NCI-H345 treated with DMSO at 0.1 percent for 48 hours (cell line): ENCODE results near the gene RGS10.
"Not testable (repeated sequence)": the region's sequence is repeated elsewhere in the genome, so short reads cannot be mapped to it uniquely, and the experiment has no call there.

Experiments
- DNase-seq: peaks from one replicate; lab custom pipeline; 2025; ENCODE audit not compliant: unreplicated experiment; lab: John Stamatoyannopoulos, UW

The RGS10 gene

DNA sequence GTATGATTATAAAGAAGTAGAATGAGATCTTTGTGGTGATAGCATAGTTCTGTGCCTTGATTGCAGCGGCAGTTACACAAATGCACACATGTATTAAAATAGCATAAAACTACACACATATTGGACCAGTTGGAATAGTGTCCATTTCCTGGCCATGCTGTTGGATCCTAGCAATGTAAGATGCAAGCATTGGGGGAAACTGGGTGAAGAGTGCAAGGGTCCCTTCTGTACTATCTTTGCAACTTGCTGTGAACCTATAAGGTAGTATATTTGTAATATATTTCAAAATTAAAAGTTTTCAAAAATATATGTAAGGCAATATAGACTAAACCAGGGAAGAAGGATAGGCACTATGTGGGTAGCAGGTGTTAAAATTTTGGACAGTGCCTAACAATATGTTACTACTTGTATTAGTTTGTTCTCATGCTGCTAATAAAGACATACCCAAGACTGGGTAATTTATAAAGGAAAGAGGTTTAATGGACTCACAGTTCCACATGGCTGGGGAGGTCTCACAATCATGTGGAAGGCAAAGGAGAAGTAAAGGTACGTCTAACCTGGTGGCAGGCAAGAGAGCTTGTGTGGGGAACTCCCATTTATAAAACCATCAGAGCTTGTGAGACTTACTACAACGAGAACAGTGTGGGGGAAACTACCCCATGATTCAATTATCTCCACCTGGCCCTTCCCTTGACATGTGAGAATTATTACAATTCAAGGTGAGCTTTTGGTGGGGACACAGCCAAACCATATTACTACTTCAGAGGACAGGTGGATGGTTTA, 71.4 kb downstream of the RGS10 start:
- DNase-seq = no peak

DNA sequence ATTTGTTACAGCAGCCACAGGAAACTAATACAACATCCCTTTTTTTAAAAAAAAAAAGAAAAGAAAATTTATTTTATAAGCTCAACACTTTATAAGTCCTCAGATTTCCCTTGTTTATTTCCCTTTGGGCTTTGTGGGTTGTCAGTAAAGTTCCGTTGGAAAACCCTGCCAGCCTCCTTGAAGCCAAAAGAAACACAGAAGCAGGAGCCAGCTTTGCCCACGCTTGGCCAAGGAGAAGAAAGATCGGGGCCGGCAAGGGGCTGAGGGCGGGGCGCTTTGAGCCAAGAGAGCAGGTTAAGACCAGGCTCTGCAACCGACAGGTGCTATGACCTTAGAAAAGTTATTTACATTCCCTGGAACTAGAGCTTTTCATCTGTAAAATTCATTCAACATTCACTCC, 72.7 kb downstream of the RGS10 start:
- no peak for DNase-seq

DNA sequence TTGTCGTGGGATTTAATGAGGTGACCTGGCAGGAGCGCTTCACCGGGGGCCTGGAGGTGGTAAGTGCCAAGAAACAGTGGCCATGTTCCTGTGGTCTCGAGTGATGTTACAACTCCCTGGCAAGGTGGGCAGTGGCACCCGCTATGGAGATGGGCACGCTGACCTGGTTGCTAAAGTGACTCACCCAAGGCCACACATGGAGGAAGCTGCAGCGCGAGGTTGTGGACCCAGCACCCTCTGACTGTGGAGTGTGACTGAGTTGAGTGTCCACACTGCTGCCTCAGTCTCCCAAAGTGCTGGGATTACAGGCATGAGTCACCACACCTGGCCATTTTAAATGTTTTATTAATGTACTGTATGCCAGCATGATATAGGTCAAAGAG, 73.2 kb downstream of the RGS10 start:
- no peak for DNase-seq

DNA sequence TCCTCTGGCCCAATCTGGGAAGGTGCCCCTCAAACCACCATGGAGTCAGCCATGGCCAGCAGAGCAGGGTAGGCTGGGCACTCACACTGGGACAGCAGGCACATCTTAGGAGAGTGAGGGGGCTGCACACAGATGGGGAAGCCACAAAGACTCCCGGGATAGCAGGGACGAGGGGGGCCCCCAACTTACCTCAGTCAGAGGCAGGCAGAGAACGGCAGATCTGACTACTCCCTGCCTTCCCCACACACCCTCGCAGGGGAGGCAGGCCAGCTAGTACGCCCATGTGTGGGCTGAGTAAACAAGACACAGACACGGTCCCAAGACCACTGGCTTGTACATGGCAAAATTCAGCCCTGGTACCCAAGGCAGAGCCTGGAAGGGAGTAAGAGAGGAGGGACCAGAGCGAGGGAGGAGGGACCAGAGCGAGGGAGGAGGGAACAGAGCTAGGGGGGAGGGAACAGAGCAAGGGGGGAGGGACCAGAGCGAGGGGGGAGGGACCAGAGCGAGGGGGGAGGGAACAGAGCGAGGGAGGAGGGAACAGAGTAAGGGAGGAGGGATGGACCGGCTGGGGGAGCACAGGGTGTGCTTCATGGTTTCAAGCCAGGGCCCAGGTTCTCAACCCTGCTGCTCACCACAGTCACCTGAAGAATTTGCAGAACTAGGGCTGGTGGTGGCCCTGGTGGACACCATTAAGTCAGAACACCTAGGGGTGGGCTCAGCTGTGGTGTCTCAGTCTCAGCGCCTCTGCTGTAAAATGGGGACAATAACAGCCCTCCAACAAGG, 73.8 kb downstream of the RGS10 start:
- DNase-seq = no peak

DNA sequence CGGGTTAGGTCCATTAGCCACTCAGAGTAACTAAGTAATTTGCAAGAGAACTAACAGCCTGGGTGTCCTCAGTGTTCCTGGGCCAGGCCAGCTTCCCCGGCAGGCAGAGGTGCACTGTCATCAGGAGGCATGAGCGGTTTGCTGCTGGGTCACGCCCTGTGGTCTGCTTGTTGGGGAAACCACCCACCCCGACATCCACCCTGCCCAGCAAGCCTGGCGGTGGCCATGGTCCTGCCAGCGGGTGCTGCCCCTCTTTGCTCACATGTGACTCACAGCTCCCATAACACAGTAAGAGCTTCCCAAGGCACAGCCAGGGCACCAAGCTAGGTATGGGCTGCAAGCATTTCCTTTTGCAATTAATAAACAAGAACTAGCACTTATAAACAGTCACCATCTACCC, 75.9 kb downstream of the RGS10 start:
- DNase-seq = no peak

DNA sequence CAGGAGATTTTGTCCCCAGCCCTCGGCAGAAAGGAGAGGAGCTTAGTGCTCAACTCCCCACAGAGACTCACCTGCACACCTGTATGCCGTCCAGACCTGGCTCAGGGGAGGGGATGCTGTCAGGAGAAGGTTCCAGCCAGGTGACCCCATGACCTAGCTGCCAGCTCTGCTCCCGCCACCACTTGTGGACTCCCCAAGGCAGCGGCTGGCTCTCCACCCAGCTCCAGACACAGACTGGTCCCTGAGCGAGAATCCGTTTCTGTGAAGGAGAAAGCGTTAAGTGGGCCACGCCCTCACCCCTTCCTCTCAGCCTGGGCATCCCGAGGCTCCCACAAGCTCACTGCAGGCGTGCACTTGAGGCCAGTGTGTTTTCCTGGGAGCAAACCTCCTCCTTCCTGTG, 76.4 kb downstream of the RGS10 start:
- DNase-seq = no peak

DNA sequence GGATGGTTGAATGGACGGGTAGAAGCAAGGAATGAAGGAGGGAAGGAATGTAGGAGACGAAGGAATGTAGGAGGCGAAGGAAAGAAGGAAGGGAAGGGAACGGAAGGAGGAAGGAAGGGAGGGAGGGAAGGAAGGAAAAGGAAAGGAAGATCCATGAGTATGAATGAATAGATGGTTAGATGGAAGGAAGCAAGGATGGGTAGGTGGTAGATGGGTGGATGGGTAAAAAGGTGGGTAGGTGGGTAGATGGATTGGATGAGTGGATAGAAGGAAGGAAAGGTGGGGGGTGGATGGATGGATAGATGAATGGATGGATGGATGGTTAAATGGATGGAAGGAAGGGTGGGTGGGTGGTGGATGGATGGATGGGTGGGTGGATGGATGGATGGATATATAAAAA, 77.4 kb downstream of the RGS10 start:
- DNase-seq = no peak

DNA sequence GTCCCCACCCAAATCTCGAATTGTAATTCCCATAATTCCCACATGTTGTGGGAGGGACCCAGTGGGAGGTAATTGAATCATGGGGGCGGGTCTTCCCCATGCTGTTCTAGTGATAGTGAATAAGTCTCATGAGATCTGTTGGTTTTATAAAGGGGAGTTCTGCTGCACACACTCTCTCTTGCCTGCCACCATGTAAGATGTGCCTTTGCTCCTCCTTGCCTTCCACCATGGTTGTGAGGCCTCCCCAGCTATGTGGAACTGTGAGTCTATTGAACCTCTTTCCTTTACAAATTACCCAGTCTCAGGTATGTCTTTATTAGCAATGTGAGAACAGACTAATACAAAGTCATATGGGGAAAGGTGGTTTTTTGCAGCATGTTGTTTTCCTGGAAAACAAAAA, 79.3 kb downstream of the RGS10 start:
- not testable (repeated sequence) for DNase-seq

DNA sequence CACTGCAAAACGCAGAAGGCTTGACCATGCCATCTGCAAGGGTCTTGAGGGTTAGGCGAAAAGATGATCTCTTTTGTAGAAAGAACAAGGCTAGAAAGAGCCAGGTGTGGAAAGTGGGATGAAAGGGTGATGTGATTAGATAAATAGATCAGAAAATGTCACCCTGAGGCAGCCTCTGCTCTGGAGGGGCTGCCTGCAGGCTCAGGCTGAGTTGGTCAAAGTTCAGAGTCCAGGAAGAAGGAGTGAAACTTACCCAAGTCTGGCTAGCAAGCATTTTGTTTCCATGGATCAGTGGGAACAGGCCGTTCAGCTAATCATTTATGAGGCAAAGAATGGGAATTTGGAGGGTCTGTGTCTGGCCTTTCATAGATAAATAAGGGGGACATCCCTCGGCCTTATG, 79.7 kb downstream of the RGS10 start:
- no peak for DNase-seq

DNA sequence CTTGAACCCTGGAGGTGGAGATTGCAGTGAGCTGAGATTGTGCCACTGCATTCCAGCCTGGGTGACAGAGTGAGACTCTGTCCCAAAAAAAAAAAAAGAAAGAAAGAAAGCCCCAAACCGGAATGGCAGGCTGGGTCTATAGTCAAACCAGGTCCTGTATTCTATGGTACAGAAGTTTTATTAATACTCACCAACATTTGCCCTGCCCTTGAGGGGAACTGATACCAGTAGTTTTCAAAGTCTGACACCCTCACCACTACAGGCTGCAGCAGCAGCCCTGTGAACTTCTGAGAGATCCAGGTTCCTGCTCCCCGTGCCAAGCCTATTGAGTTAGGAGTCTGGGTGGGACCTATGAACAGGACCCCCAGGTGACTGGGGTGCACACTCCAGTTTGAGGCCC, 80.6 kb downstream of the RGS10 start:
- DNase-seq = no peak

DNA sequence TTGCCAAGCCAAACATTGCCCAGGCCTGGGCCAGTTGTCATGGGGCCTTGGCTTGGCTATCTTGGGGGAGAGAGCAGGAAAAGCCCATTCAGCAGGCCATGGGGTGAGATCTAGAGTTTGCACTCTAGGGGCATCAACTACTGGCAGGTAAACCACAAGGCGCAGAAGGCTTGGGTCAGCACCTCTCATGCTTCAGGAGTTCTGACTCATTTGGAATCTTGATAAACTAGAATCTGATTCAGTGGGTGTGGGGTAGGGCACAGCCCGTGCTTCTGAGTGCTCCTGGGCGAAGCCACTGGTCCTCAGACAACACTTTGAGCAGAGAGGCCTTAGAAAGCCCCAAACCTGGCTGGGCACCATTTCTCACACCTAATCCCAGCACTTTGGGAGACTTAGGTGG, 81.1 kb downstream of the RGS10 start:
- no peak for DNase-seq

DNA sequence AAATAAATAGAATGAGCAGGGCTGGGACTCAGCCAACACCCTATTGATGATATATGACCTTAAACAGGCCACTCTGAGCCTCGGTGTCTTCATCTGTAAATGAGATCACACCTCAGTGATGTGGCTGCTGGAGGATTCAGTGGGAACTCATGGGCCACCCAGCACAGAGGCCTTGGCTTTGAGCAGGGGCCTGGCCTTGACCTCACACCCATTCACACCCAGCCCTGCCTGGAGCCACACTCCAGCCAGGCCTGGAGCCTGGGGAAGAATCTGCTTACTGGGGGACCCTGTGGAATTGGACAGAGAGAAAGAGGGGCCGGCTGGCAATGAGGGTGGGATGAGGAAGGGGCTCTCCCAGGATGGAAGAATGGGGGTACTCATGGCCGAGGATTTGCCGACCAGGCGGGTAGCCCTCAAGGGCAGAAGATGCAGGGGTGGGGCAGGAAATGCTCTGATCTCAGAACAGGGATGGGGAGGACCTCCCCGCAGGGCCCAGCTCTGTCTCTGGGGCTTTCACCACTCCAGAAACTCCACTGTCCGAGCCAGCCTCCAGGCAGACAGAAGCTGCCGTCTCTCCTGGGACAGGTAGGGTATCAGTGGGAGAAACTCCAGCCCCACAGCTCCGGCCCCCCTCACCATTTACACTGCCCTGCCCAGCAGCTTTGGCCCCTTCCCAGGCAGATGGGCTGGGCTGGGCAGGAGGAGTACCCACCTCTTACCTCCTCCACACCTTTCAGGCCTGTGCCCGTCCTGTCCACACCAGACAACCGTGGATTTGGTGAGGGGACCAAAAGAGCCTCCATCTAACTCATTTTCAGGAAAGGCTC, 81.9 kb downstream of the RGS10 start:
- no peak for DNase-seq

DNA sequence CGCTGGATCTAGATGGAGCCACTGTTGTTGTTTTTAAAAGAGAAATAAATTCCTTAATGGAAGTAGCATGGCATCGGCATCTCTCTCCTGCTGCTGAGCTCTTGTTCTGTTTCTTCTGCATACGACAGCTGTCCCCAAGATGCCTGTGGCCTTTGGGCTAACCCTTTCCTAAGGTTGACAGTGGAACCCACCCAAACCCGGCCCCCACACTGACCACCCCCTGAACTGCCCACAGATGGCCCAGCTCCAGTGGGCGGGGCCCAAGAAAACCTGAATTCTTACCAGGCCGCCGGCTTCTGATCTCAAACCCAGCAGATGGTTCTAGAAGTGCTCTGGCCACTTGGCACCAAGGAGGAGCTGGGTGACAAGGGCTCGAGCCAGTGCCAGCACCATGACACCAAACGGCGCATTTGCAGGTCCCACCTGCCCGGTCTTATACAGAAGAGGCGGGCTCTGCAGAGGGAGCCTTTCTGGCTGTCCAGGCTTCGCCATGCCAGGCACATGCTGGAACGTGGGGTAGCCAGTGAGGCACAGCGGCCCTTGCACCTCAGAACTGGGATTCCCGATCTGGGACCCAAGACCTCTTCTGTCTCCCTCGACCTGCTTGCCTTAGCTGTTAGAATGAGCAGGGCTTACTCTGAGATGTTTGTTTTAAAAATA, 82.7 kb downstream of the RGS10 start:
- DNase-seq = no peak

DNA sequence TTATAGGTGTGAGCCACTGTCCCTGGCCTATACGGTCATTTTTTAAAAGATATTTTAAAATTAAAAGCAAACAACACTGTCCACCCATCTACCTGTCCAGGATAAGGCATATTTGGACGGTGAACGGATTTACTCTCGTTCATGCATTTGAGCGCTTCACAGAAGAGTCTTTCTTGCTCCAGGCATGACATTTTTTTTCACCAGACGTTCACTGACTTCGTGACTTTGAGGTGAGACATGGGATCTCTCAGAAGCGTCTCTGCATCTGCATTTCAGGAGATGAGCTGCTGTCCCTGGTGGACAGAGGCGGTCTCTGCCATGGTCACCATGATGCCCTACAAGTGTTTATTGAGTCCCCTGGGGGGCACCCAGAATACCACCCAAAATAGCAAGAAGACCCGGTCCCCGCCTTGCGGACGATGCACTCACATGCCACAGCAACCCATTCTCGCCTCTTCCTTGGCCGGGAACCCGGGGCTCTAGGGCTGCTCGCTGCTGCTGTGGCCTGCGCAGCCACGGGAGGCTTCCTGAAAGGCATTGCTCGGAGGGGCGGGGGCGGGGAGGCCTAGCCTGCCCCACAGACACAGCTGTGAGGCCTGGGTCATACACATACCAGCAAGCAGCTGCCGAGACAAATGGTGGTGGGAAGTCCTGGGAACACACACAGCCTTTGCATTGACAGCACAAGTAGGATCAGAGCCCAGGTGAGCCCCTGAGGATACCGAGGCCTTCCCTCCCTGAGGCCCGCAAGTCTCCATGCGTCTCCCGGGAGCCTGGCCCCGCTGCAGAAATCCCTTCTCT, 84.4 kb downstream of the RGS10 start:
- no peak for DNase-seq

DNA sequence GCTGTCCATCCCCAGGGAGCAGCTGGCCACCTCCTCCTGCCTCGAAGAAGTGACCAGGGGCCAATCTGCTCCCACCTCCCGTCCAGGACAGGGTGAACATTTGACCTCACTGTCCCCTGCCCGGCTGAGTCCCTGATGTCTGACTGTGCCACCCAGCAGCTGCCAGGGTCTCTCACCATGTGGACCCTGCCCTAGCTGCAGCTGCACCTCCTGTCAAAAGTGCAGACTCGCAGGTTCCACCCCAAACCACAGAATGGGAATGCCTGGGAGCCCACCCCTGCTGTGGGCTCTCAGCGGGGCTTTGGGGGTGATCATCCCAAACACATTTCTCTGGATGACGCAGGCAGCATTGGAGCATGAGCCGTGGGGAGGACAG, 86.1 kb downstream of the RGS10 start:
- no peak for DNase-seq

DNA sequence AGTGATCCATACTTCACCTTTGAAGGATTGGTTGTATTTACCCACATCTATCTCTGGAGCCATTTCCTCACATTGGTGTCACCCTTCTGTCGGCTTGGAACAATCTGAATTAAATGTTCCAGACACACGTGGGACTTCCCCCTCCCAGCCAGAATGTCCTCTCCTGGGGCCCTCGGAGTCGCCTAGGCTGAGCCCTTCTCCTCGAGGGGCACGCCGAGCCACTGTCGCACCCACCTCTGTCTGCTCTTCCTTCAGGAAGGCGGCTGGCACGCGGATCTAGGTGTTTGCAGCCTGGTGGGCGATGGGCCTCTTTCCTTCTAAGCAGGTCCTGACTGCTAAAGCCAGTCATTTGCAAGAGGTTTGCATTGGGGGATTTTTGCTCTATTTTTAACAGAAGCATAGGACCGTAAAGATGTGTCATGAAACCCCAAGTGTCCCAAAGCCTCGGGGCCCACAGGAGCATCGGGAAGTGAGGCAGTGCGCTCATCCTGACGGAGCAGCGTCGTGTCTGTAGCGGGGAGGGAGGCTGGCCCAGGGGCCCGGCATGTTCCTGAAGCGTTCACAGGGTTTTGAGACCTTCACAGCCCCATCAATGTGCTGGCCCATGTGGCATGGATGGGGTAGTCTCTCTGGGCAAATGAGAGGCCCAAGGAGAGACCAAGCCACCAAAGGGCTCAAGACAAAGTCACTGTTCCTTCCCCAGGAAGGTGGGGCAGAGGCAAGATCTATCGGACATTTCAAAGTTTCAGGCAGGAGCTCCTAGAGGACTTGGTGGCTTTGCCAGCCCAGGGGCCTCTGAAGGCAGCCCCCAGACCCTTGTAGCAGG, 86.7 kb downstream of the RGS10 start:
- DNase-seq = no peak

DNA sequence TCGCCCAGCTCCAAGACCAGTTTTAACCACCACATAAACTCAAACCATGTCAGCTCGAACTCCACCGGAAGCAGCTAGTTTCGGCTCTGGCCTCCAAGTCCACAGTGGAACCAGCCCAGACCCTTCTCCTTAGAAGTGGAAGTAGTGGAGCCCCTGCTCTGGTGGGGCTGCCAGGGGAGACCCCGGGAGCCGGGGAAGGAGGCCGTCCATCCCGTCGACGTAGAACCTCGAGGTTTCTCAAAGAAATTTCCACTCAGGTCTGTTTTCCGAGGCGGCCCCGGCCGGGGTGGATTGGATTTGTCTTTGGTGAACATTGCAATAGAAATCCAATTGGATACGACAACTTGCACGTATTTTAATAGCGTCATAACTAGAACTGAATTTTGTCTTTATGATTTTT, 87.5 kb downstream of the RGS10 start:
- no peak for DNase-seq

DNA sequence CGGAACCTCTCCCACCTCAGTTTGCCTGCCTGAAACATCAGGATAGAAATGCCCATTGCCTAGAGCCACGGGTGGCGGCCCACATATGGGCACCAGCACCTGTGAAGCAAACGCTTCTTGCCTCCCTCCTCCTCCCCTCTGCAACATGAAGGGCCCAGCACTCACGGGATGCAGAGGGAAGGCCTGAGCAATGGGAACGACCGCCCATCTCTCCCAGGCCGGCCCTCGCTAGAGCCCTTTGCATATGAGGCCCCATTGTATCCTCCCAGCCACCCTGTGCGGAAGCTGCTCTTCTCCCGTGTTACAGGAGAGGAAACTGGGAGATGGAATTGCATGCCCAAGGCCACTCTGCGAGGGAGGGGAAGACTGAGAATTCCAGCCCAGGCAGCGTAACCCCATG, 88.2 kb downstream of the RGS10 start:
- no peak for DNase-seq

DNA sequence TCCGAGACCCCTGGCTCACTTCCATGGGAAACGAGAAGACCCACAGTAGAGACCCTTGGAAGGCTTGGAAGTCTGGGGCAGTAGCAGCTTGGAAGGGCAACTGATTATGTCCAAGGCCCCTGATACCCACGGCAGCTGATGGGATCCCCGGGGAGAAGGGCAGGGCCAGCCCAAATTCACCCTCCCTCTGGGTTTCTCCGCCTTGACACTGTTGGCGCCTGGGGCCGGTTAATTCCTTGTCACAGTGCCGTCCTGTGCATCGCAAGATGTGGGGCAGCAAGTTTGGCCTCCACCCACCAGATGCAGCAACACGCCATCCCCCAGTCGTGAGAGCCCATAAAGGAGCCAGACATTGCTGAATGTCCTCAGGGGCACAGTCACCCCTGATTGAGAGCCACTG, 89.2 kb downstream of the RGS10 start:
- DNase-seq = no peak

DNA sequence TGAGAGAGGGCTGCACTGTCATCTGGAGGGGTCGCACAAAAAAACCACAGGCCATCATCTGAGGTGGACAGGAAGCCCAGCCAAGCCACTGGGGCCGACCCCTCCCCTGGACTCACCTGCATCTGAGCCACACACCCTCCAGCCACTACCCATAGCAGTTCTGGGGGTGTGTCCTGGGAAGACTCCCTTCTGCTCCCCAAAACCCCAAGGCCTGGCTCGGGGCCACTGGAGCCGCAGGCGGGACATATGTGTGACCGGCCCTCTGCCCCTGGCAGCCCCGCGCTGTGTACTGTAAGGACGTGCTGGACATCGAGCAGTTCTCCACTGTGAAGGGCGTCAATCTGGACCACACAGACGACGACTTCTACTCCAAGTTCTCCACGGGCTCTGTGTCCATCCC, 90.1 kb downstream of the RGS10 start:
- DNase-seq = no peak
